Cerebellar cortex (tissue), 1 donor: ENCODE data around the gene SUCLG1.
A peak's percentile ranks its signal among the peaks of the same experiment; 100 is the strongest.
"Not testable (repeated sequence)": the region's sequence is repeated elsewhere in the genome, so short reads cannot be mapped to it uniquely, and the experiment has no call there.

ENCODE experiments used
- DNase-seq: peaks from one replicate; pipeline ENCODE4 v3.0.0-alpha.2; 2015; ENCODE audit warnings: low spot score

SUCLG1 gene

GRCh38 chr2:84459018-84459943 lies at the start of gene SUCLG1:
SUCLG1 (minus strand) TSS chr2:84459280; CDS start chr2:84459269, 11 bp downstream.
- DNase-seq, result peak; percentile 92

GRCh38 chr2:84498150-84498799 lies 39.2 kb upstream of the SUCLG1 start:
- DNase-seq, result no peak

- DNase-seq, result no peak
These were observed 38.2 kb upstream of the SUCLG1 start for GRCh38 chr2:84497285-84497684.

GRCh38 chr2:84496386-84496785 lies 37.3 kb upstream of the SUCLG1 start:
- DNase-seq, result no peak

GRCh38 chr2:84495539-84496146 lies 36.6 kb upstream of the SUCLG1 start:
- peak; percentile 71 for DNase-seq

DNA sequence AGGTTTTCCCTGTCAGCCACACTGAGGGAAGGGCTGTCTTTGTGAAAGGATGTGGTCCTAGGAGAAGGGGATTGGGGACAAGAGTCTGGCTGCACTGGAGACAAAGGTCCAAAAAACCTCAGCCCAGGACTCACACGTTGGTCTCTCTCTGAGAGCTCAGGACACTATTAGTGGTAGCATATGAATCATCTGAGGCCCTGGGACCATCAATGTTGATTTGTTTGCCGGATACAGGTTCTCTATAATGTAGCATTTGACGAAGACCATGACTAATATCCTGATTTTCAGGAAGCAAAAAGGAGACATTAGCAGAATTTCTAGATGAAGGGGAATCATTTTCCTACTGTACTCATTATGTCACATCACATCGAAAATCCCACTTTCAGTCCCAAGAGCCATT lies 35.0 kb upstream of the SUCLG1 start:
- DNase-seq, result no peak

DNA sequence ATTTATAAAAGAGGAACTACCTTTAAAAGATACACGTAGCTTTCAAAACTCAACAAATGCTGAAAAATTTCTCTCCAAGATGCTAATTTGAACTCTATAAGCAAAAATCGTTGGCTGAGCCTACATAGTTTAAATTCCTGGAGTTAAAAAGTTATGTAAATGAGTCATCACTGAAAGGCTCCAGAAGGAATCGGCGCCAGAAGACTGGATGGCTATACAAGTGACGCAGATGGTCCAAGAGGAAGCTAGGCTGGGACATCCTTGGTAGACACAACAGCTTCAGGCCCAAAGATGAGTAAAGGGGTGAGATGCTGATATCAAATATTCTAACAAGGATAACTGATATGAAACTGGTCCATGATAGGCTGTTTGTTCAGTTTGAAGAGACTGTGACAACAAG lies 34.4 kb upstream of the SUCLG1 start:
- DNase-seq, result no peak

GRCh38 chr2:84492571-84492970 lies 33.5 kb upstream of the SUCLG1 start:
- no peak for DNase-seq

DNA sequence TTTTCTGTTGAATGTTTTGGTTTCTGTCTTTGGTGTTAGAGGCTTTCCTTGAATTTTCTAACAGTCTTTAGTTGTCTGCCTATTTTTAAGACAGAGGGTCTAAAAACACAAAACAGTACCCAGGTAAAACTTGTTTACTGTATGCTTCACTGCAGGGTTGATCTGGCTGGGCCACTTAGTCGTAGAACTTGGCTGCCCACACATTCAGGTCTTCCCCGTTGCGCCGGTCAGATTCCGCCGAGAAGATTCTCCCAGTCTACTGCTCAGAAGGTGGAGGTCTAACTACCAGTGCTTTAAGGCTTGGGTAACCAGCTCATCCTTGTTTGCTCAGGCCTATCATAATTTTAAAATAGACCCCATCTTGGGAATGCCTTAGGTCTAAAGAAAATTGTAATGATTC lies 32.7 kb upstream of the SUCLG1 start:
- DNase-seq, result no peak

DNA sequence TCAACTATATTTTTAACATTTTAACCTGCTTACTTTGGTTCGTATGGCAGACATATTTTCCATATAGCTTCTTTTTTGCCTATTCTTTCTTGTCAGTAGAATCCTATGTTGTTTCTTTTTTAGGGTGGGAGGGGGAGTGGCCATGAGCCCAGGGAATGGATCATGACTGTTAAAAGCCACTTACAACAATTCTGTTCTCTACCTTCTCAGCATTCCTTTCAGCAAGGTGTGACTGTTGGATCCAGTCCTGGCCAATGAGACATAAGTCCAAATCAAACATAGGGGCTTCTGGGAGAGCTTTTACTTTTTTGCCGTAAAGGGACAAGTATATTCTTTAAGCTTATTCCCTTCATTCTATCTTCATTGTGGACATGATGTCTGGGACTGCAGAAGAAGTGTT lies 32.2 kb upstream of the SUCLG1 start:
- DNase-seq, result no peak

DNA sequence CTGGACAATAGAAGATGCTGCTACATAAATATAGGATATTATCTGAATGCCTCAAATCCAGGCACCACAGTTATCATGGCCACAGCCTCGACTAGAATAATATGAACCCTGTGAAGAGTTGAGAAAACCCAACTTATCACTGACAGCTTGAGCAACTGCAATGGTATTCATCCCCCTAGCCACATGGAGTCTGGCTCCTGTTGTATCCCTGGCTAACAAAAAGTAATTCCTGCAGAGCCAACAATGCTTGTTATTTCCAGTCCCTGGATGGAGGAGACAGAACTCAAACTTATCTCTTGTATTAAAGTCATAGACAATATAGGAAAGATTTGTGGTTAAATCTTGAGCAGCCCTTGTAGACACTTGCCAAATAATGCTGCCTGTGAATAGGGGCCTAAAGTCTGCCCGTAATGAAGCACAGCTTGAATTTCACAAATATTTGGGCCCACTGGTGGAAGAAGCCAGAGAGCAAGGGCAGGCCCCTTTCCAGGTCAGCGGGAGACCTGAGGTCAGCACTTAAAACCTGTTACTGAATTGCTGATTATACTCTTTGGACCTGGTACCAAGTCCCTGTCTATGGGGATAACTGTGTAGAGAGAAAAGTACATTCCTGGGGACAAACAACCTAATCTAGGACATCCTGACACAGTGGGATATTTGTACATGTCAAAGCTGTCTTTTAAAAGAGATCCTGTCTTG lies 28.4 kb upstream of the SUCLG1 start:
- DNase-seq, result no peak

- no peak for DNase-seq
These were observed 27.5 kb upstream of the SUCLG1 start for GRCh38 chr2:84486441-84487115.

GRCh38 chr2:84483320-84483719 lies 24.2 kb upstream of the SUCLG1 start:
- no peak for DNase-seq

GRCh38 chr2:84482603-84483002 lies 23.5 kb upstream of the SUCLG1 start:
- DNase-seq, result no peak

DNA sequence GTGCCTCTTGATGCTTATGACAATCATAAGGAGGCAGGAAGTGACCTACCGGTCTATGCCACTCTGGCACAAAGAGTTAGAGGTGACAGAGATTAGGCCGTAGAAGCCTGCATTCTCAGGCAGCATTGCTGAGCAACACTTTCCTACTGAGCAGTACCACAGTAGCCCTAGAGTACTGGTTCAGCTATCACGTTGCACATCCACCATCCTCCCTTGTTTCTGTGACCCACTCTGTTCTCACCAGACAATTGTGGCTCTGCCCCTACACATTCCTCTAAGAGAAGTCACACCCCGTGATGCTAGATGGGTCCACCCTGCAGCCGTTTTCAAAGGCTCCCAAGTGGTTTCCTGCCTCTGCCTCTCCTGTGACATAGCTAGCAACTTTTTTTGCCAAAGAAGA lies 22.6 kb upstream of the SUCLG1 start:
- DNase-seq, result no peak

- no peak for DNase-seq
These were observed 19.8 kb upstream of the SUCLG1 start for GRCh38 chr2:84478867-84479266.

DNA sequence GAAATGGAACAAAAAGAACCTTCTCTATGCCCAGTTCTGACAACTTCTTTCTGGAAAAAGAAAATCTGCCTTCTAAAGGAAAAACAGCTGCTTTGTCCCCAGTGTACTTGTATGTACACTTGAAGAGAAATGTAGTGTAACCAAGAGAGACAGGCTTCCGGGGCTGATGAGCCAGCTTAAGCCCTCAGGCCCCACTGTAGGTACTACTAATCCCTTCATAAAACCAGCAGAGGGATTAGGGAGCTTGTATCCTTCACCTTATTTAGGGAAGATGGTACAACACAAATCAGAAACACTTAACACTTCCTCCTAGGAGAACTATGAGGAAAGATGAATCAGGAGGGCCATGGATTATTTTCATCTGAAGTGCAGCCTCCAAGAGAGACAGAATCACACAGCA lies 18.8 kb upstream of the SUCLG1 start:
- no peak for DNase-seq

DNA sequence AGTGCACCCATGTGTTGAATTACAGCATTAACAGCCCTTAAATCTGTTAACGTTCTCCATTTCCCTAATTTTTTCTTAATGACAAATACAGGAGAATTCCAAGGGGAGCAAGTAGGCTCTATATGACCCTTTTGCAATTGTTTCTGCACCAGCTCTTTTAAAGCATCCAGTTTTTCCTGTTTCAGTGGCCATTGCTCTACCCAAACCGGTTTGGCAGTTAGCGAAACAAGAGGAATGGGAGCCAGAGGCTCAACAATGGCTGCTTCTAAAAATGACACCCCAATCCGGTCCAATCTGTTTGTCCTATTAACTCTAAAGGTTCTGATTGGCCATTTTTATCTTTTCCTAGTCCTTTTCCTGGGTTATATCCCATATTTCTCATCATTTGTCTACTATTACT lies 15.1 kb upstream of the SUCLG1 start:
- DNase-seq, result no peak

GRCh38 chr2:84472856-84473565 lies 13.9 kb upstream of the SUCLG1 start:
- no peak for DNase-seq

GRCh38 chr2:84472423-84472822 lies 13.3 kb upstream of the SUCLG1 start:
- DNase-seq, result not testable (repeated sequence)

GRCh38 chr2:84467389-84467788 lies 8.3 kb upstream of the SUCLG1 start:
- DNase-seq, result no peak
